H1 (cell line): Measurements from ENCODE around the gene MADD. TPM values are rescaled to one million over a fixed set of nuclear protein-coding genes. Genes with fewer than 3 reads are reported as not detected.

ENCODE experiments used
- CTCF ChIA-PET: fragments of 300-600 bp; sonication (Branson Sonifier 250); formaldehyde crosslinking; loops from one replicate; lab custom pipeline; 2021; ENCODE audit not compliant: partially characterized antibody; lab: Charles Lee
- POLR2A ChIA-PET: fragments of 300-600 bp; sonication (Branson Sonifier 250); formaldehyde crosslinking; loops from one replicate; lab custom pipeline; 2021; ENCODE audit warnings: inconsistent platforms; ENCODE audit not compliant: partially characterized antibody; lab: Charles Lee
- DNase-seq, 2 experiments: peaks; one replicate each; pipeline versions ENCODE4 v3.0.0 to v3.0.0-alpha.2; 2010 to 2022; ENCODE audit warnings: low spot score in 2 of 2, low read depth in 1 of 2, mixed read lengths in 1 of 2
- FAIRE-seq: peaks from 2 replicates; lab custom pipeline; 2011; peaks lifted over from hg19 to GRCh38; lab: Jason Lieb, UNC
- H2AFZ ChIP-seq: 2 replicates; pipeline ENCODE4 v1.8.1; 2012; ENCODE audit warnings: low read length, inconsistent platforms
- H2AK5ac ChIP-seq: 2 replicates; pipeline ENCODE4 v1.6.1; 2013; ENCODE audit warnings: low read depth, low read length
- H2BK120ac ChIP-seq: replicated peaks from 2 replicates; pipeline ENCODE3; 2013; ENCODE audit warnings: low read depth, low read length, inconsistent platforms
- H2BK12ac ChIP-seq: 2 replicates; pipeline ENCODE4 v1.6.1; 2013; ENCODE audit warnings: low read depth, low read length
- H2BK15ac ChIP-seq: 2 replicates; pipeline ENCODE4 v1.6.1; 2013; ENCODE audit warnings: low read length
- H2BK20ac ChIP-seq: 2 replicates; pipeline ENCODE4 v1.6.1; 2013; ENCODE audit warnings: low read length
- H2BK5ac ChIP-seq: 2 replicates; pipeline ENCODE4 v1.6.1; 2013; ENCODE audit warnings: low read depth, low read length
- H3K14ac ChIP-seq: 2 replicates; pipeline ENCODE4 v1.6.1; 2013; ENCODE audit warnings: inconsistent platforms; ENCODE audit not compliant: insufficient read length
- H3K18ac ChIP-seq: 2 replicates; pipeline ENCODE4 v1.6.1; 2013; ENCODE audit warnings: low read length; ENCODE audit errors: extremely low read depth
- H3K23ac ChIP-seq: 2 replicates; pipeline ENCODE4 v1.6.1; 2013; ENCODE audit warnings: inconsistent platforms; ENCODE audit not compliant: insufficient read length
- H3K23me2 ChIP-seq: 2 replicates; pipeline ENCODE4 v1.6.1; 2013; ENCODE audit warnings: low read depth, low read length
- H3K27ac ChIP-seq: 2 replicates; pipeline ENCODE4 v1.6.1; 2011; ENCODE audit warnings: low read depth, low read length, inconsistent platforms
- H3K27me3 ChIP-seq, 4 experiments: replicated peaks in 1 of 4; 1 replicate in 1 of 4; 2 replicates in 3 of 4; pipeline versions ENCODE4 v1.6.1 to v1.8.1; 2011 to 2013; ENCODE audit warnings: low read length in 3 of 4, mild to moderate bottlenecking in 3 of 4, inconsistent platforms in 2 of 4, mixed read lengths in 2 of 4, moderate library complexity in 1 of 4; ENCODE audit not compliant: control insufficient read depth in 3 of 4, insufficient read depth in 3 of 4; ENCODE audit errors: extremely low read depth in 1 of 4
- H3K36me3 ChIP-seq, 4 experiments: 2 replicates each; pipeline versions ENCODE4 v1.6.1 to v1.8.1; 2011 to 2013; ENCODE audit warnings: mild to moderate bottlenecking in 4 of 4, low read length in 3 of 4, moderate library complexity in 2 of 4, control low read depth in 1 of 4, inconsistent platforms in 1 of 4; ENCODE audit not compliant: insufficient read depth in 4 of 4, control insufficient read depth in 2 of 4
- H3K4ac ChIP-seq: replicated peaks from 2 replicates; pipeline ENCODE3; 2013; ENCODE audit warnings: low read length, low read depth, mixed read lengths, inconsistent platforms; ENCODE audit not compliant: insufficient read length
- H3K4me1 ChIP-seq, 4 experiments: replicated peaks in 1 of 4; 1 replicate in 1 of 4; 2 replicates in 3 of 4; pipeline versions ENCODE4 v1.6.1 to v1.8.1; 2011 to 2013; ENCODE audit warnings: low read length in 3 of 4, inconsistent platforms in 2 of 4, mixed read lengths in 1 of 4; ENCODE audit not compliant: insufficient read depth in 4 of 4, control insufficient read depth in 3 of 4
- H3K4me2 ChIP-seq, 2 experiments: 2 replicates each; pipeline versions ENCODE4 v1.6.1 to v1.8.1; 2011 to 2013; ENCODE audit warnings: low read depth in 2 of 2, low read length in 2 of 2, control low read depth in 1 of 2, inconsistent platforms in 1 of 2, mild to moderate bottlenecking in 1 of 2; ENCODE audit not compliant: insufficient read depth in 1 of 2
- H3K4me3 ChIP-seq, 4 experiments: fragments of 200-600, 300-600 bp in 1 of 4; sonication (generic), shearing (Covaris generic), sonication (Bioruptor Twin) in 1 of 4; 2 replicates each; pipeline versions ENCODE4 v1.5.1 to v1.8.1; 2011 to 2016; ENCODE audit warnings: low read length in 4 of 4, low read depth in 3 of 4, control low read depth in 2 of 4, inconsistent platforms in 2 of 4, mild to moderate bottlenecking in 2 of 4, mixed read lengths in 1 of 4, moderate library complexity in 1 of 4; ENCODE audit not compliant: insufficient read depth in 2 of 4; ENCODE audit errors: extremely low read depth in 1 of 4
- H3K56ac ChIP-seq: replicated peaks from 2 replicates; pipeline ENCODE3; 2013; ENCODE audit warnings: low read depth, mild to moderate bottlenecking, mixed read lengths, low read length, inconsistent platforms; ENCODE audit not compliant: insufficient read length
- H3K79me1 ChIP-seq: 2 replicates; pipeline ENCODE4 v1.6.1; 2013; ENCODE audit warnings: low read depth, low read length, control low read depth
- H3K79me2 ChIP-seq, 2 experiments: 2 replicates each; pipeline versions ENCODE4 v1.6.1 to v1.8.1; 2012 to 2013; ENCODE audit warnings: low read length in 2 of 2, mild to moderate bottlenecking in 2 of 2, inconsistent platforms in 1 of 2; ENCODE audit not compliant: insufficient read depth in 2 of 2, control insufficient read depth in 1 of 2
- H3K9ac ChIP-seq, 4 experiments: replicated peaks in 1 of 4; 1 replicate in 1 of 4; 2 replicates in 3 of 4; pipeline versions ENCODE4 v1.6.1 to v1.8.1; 2011 to 2013; ENCODE audit warnings: low read depth in 3 of 4, low read length in 3 of 4, control low read depth in 2 of 4, mild to moderate bottlenecking in 2 of 4, moderate library complexity in 2 of 4, inconsistent platforms in 1 of 4; ENCODE audit errors: extremely low read depth in 1 of 4
- H3K9me3 ChIP-seq, 2 experiments: 2 replicates each; pipeline versions ENCODE4 v1.6.1 to v1.8.1; 2012 to 2013; ENCODE audit warnings: mild to moderate bottlenecking in 2 of 2, moderate library complexity in 2 of 2, control low read depth in 1 of 2, inconsistent platforms in 1 of 2, low read depth in 1 of 2, low read length in 1 of 2, mixed read lengths in 1 of 2; ENCODE audit not compliant: insufficient read depth in 2 of 2
- H4K20me1 ChIP-seq, 2 experiments: replicated peaks in 1 of 2; 2 replicates each; pipeline versions ENCODE3 to v1.8.1; 2011 to 2013; ENCODE audit warnings: inconsistent platforms in 2 of 2, low read length in 2 of 2, mild to moderate bottlenecking in 1 of 2; ENCODE audit not compliant: insufficient read depth in 2 of 2, control insufficient read depth in 1 of 2
- H4K5ac ChIP-seq: 2 replicates; pipeline ENCODE4 v1.6.1; 2013; ENCODE audit warnings: low read length, low read depth, mixed read lengths, inconsistent platforms; ENCODE audit not compliant: insufficient read length
- H4K8ac ChIP-seq: 2 replicates; pipeline ENCODE4 v1.8.0; 2013; ENCODE audit warnings: mild to moderate bottlenecking, moderate library complexity, low read length, inconsistent platforms; ENCODE audit not compliant: insufficient read depth; ENCODE audit errors: extremely low read depth
- H4K91ac ChIP-seq: replicated peaks from 2 replicates; pipeline ENCODE3; 2013; ENCODE audit warnings: low read length, mixed read lengths, inconsistent platforms; ENCODE audit not compliant: insufficient read length
- RFX5 ChIP-seq: IDR thresholded peaks from 2 replicates; pipeline ENCODE4 v1.6.1; 2011; ENCODE audit warnings: low read depth, low read length, improper control_type of control experiment, borderline replicate concordance
- SAP30 ChIP-seq: fragments of 300-600 bp; sonication (generic); IDR thresholded peaks from 2 replicates; pipeline ENCODE4 v1.7.1; 2012; ENCODE audit warnings: low read length, moderate library complexity, mild to moderate bottlenecking, inconsistent platforms; ENCODE audit not compliant: insufficient read depth, insufficient replicate concordance
- WGBS, 2 experiments: shearing (Covaris generic) in 1 of 2; methylation state at CpG; one replicate each; pipeline versions ENCODE4 v1.1.6 to v1.1.7; 2013 to 2015; ENCODE audit warnings: low lambda C conversion rate in 2 of 2, mixed read lengths in 2 of 2, inconsistent platforms in 1 of 2, low coverage in 1 of 2, missing lambda C conversion rate in 1 of 2; ENCODE audit not compliant: insufficient replicate concordance in 2 of 2, insufficient coverage in 1 of 2, insufficient read length in 1 of 2; ENCODE audit errors: extremely low coverage in 1 of 2, missing lambda C conversion rate in 1 of 2; 5-methylcytosine and 5-hydroxymethylcytosine counted together
- polyA plus RNA-seq, 7 experiments: library from polyadenylated mRNA; depleted of rRNA in 3 of 7; stranded (reverse) in 5 of 7; unstranded in 2 of 7; fragments of >200 nt in 5 of 7; fragments of 200-250 nt in 2 of 7; gene quantifications; 1 replicate in 5 of 7; 2 replicates in 1 of 7; 4 replicates in 1 of 7; pipeline versions ENCODE4 v1.2.1 to v1.2.3, GENCODE V29; 2011 to 2013; ENCODE audit warnings: missing spikeins in 2 of 7, mixed read lengths in 2 of 7
- total RNA-seq: library from RNA; stranded (reverse); fragmentation: NEBNext Ultra II Directional; extraction: Animal tissue kit (Norgen Biotek cat#: 25700); gene quantifications from 2 replicates; pipeline ENCODE4 v1.2.1, GENCODE V29; 2021

Gene MADD
- total and polyA plus RNA-seq, 2 of the 8 experiments (the other 6 are each of a cell fraction or from before 2014, with no cell fraction given) = 32.5 to 45.4 TPM

- DNase-seq (no peak), FAIRE-seq (no peak)
- peaks cover 0 to 2% of the 10 kb centered on the region in 2 experiments for H4K20me1 ChIP-seq
- no peaks in the 10 kb centered on the region for H3K27me3 ChIP-seq
- no peak overlapping the region for H3K4me2 ChIP-seq
- no peak overlapping the region for H2BK20ac ChIP-seq
- ChIA-PET CTCF (interaction anchor here (0.6 to 5.5 kb wide), 6 partner anchors 11 to 53 kb away, joined by 3 to 32 read pairs (median 4); no protein-coding TSS in a partner anchor), POLR2A (interaction anchor here (0.8 kb wide), 1 partner anchor 92 kb away, joined by 3 read pairs; no protein-coding TSS in a partner anchor)
- no peak overlapping the region for H3K4ac ChIP-seq
- H3K27ac ChIP-seq = no peak overlapping the region
- H4K91ac ChIP-seq = no peak overlapping the region
- H2AK5ac ChIP-seq = no peak overlapping the region
- no peaks in the 10 kb centered on the region for H3K9me3 ChIP-seq
- no peak overlapping the region for H4K8ac ChIP-seq
- H2BK12ac ChIP-seq = no peak overlapping the region
- H3K36me3 ChIP-seq = peaks cover 0 to 21% (median 8%) of the 10 kb centered on the region in 4 experiments; a peak in 5 of 8 replicates
- 92% methylated on average over 15 of the region's 15 CpGs; no CpG with 5 or more reads in 1 of the 2 experiments for WGBS, 2 experiments
- no peaks in the 10 kb centered on the region for H3K23me2 ChIP-seq
- no peak overlapping the region for H3K23ac ChIP-seq
- H2AFZ ChIP-seq = no peak overlapping the region
- no peak overlapping the region for H2BK15ac ChIP-seq
- no peak overlapping the region for H3K18ac ChIP-seq
- no peak overlapping the region for H3K56ac ChIP-seq
- no peaks in the 10 kb centered on the region for H3K4me1 ChIP-seq
- H3K14ac ChIP-seq = no peak overlapping the region
- no peaks in the 10 kb centered on the region for H3K79me2 ChIP-seq
- no peak overlapping the region for H2BK5ac ChIP-seq
- H3K4me3 ChIP-seq = no peak overlapping the region
- no peak for TF ChIP-seq RFX5
- TF ChIP-seq SAP30 = no peak
- no peak overlapping the region for H3K9ac ChIP-seq
- no peaks in the 10 kb centered on the region; the same call in 1 of the 2 replicates for H3K79me1 ChIP-seq
- H4K5ac ChIP-seq = no peak overlapping the region
- H2BK120ac ChIP-seq = no peak overlapping the region
Measured at GRCh38 chr11:47325271-47326041, 55.5 kb downstream of the MADD start.
